GM12892 (cell line): ENCODE data around the gene BHLHE23.
A peak's percentile ranks its signal among the peaks of the same experiment; 100 is the strongest.

ENCODE experiments used
- DNase-seq: peaks from one replicate; pipeline ENCODE4 v3.0.0; 2011; ENCODE audit not compliant: insufficient read length
- FAIRE-seq: peaks from 2 replicates; lab custom pipeline; 2011; peaks lifted over from hg19 to GRCh38; lab: Jason Lieb, UNC
- POLR2A ChIP-seq: IDR thresholded peaks from 2 replicates; pipeline ENCODE4 v1.6.1; 2011; ENCODE audit warnings: low read depth, low read length, control low read depth
- POLR2AphosphoS5 ChIP-seq: IDR thresholded peaks from 2 replicates; pipeline ENCODE4 v1.6.1; 2011; ENCODE audit warnings: low read depth, low read length, control low read depth
- TAF1 ChIP-seq: IDR thresholded peaks from 2 replicates; pipeline ENCODE4 v1.6.1; 2011; ENCODE audit warnings: low read depth, mild to moderate bottlenecking, control low read depth, low read length, borderline replicate concordance

BHLHE23 gene

GRCh38 chr20:63014710-63015109 lies 7.9 kb upstream of the BHLHE23 start:
- FAIRE-seq (no peak), DNase-seq (no peak)
- no peak for TF ChIP-seq POLR2AphosphoS5
- TF ChIP-seq POLR2A: no peak
- no peak for TF ChIP-seq TAF1

DNA sequence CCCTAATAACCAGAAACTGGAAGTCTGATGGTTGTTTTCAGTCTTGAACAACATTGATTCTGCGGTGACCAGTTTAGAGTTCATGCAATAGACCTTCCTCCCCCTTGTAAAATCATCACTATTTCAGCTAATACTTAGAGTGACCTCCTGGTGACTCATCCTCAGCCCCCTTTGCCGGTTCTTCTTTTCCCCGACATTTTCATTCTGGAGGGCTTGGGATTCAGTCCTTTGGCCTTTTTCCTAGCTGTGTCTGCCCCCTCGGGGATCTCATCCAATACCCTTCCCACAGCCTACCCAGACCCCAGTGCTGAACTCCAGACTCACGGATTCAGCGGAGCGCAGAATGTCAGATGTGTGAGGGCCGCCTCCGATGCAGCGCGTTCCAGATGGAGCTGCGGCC lies 7.5 kb upstream of the BHLHE23 start:
- no peak for TF ChIP-seq POLR2A
- no peak for TF ChIP-seq TAF1
- FAIRE-seq (no peak), DNase-seq (no peak)

- TF ChIP-seq POLR2A (no peak), POLR2AphosphoS5 (no peak), TAF1 (no peak)
- no peak for FAIRE-seq
Observed at GRCh38 chr20:63013207-63013606, 6.4 kb upstream of the BHLHE23 start.

DNA sequence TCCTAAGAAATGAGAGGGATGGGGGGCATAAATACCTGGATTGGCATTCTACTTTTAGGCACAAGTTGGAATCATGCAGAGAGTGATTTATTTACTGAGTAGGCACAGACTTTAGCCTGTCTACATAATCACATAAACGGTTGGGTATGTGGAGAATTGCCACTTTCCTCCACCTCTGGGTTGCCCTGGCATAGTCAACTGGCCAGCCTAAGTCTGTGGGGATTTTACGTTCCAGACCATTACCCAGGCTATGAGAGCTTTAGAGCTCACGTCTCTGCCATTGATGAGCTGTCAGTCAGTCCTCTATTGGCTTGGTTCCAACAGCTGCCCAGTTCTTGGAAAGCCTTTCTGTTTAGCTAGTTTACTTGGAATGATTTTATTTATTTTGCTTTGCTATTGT lies 5.0 kb upstream of the BHLHE23 start:
- DNase-seq: no peak
- TF ChIP-seq POLR2A (peak; percentile 55; the same call in 1 of the 2 replicates), POLR2AphosphoS5 (peak; percentile 66), TAF1 (no peak)
- peak; percentile 92 for FAIRE-seq

More at GRCh38 chr20:63013207-63013606, 6.4 kb upstream of the BHLHE23 start:
- DNase-seq: no peak

- DNase-seq (peak; percentile 82), FAIRE-seq (peak; percentile 96)
- TF ChIP-seq POLR2AphosphoS5 (peak; percentile 43; the same call in 1 of the 2 replicates), POLR2A (peak; percentile 43), TAF1 (no peak; the same call in 1 of the 2 replicates)
Observed at GRCh38 chr20:63009988-63010769, 3.4 kb upstream of the BHLHE23 start.

DNA sequence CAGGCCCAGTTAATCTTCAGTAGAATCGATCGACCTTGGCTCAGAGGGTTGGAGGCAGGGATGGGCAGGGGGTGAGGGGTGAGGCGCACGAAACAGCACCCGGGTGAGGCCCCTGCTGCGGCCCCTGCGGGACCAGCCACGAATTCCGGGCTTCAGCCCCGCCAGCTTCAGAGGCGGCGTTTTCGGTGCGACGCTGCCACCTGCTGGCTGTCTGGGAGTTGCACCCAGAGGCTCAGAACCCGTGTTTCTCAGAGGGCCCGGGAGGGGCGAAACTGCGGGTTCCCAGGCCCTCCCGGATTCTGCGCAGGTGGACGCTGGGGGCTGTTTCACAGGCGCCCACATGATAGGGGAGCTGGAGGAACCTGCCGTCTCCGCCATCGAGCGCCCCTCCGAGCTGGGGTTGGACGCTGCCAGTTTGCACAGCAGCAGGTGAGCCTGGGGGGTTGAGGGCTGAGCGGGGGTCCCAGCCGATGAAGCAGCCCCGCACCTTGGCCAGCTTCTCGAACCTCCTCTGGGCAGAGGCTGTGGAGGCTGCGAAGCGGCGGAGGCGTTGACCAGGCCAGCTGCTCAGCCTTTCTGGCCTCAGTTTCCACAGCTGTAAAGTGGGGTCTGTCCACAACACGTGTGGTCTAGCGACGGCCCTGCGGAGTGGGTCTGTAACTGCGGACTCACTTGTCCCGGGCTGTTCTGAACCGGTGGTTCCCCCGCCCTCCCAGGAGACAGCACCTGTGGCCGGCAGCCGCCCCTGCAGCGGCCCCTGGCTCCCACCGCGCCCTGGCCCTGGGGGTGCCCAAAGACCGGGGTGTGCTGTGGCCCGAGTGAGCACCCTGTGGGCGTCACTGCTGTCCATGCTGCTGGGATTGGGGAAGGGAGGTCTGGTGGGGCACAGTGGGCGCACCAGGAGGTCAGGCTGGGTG lies 2.5 kb upstream of the BHLHE23 start:
- DNase-seq (peak; percentile 96), FAIRE-seq (peak; percentile 71)
- peak; percentile 24; the same call in 1 of the 2 replicates for TF ChIP-seq TAF1
- peak; percentile 62 for TF ChIP-seq POLR2A
- TF ChIP-seq POLR2AphosphoS5: peak; percentile 79

DNA sequence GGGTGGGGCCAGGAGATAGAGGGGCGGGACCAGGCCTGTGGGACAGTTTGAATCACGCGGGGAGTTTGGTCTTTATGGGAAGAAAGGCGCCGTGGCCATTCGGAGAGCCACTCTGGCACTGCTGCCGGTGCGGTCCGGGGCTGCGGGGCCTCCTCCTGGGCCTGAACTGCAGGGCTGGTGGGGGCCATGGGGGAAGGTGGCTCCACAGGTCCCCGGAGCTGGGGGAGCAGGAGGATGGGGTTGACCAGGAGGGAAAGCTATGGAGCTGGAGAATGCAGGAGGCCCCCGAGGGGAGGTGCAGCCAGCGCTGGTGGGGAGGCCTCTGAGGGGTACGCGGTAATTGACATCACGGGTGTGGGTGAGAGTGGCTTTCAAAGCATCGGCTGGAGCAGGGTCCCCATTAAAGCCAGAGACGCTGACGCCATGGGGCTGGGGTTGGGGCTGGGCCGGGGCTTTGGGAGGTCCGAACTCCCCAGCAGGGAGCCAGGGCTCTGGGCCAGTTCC lies 1.8 kb upstream of the BHLHE23 start:
- DNase-seq (no peak), FAIRE-seq (no peak)

DNA sequence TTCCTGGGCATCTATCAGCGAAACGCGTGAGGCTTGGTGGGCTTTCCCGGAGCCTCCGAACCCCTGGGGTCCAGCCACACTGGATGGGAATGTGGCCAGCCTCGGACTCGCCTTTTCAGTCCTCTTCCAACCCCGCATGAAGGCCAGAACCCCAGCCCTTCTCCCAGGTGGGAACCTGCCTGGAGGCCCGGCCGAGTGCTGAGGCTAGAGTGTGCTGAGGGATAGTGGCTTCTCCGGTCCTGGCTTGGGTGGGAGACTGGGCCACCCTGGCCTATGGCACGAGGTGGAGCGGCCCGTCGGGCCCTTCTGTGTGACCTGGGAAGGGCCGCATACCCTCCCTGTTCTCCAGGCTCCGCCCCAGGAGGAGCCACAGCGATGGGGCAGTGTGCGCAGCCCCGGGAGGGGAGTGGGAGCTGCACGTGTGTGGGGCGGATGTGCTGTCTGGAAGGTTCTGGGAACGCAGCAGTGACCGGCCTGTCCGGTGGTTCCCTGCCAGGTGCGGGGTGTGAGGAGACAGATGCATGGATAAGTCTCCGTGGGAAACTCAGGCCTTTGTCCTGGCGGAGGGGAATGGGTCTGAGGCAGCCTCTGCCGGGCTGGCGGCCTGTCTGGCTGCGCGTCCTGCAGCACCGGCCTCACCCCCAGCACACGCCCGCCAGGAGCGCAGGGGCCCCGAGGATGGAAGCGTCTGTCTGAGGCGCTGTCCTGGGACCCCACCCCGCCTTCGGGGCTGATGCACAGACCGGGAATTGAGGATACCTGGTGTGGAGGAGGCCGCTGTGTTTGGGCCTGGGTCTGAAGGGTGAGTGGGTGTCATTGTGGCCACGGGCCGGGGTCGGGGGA lies 1.1 kb upstream of the BHLHE23 start:
- no peak for DNase-seq
- no peak for FAIRE-seq

More for the DNA sequence above, 1.8 kb upstream of the BHLHE23 start:
- no peak for TF ChIP-seq POLR2A
- no peak for TF ChIP-seq POLR2AphosphoS5
- TF ChIP-seq TAF1: no peak

DNA sequence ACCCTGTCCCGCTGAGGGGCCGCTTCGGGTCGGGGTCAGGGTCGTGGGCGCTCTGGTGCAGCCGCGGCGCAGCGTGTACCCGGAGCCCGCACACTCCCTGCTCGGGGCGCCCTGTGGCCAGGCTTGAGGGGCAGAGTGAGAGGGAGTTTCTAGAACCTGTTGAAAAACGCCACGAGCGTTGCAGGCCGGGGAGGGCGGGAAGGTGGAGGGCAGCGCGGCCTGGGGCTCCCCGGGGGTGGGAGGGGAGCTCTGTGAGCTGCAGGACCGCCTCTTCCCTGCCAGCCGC lies 539 bp upstream of the BHLHE23 start:
- no peak for FAIRE-seq
- TF ChIP-seq POLR2A (no peak), POLR2AphosphoS5 (no peak), TAF1 (no peak)

More for the DNA sequence above, 1.1 kb upstream of the BHLHE23 start:
- TF ChIP-seq POLR2A (no peak), TAF1 (no peak), POLR2AphosphoS5 (no peak)

GRCh38 chr20:63005862-63006539 lies 763 bp downstream of the BHLHE23 start:
- DNase-seq (no peak), FAIRE-seq (no peak)
- TF ChIP-seq POLR2A: no peak
- no peak for TF ChIP-seq TAF1

More for the DNA sequence above, 539 bp upstream of the BHLHE23 start:
- DNase-seq: no peak
